Stimulated activated CD4-positive, alpha-beta T cell treated with anti-CD3 and anti-CD28 coated beads, Interleukin-12 subunit alpha, Interleukin-12 subunit beta, amount 100 ng/mL, for 48 hours (primary cell): ENCODE results near the gene CHST11.

Experiments used
- DNase-seq, 3 donors: peaks; one replicate each; pipeline ENCODE4 v3.0.0-alpha.2; 2020; ENCODE audit warnings: low read depth in 2 of 3, low spot score in 1 of 3

Gene CHST11

DNA sequence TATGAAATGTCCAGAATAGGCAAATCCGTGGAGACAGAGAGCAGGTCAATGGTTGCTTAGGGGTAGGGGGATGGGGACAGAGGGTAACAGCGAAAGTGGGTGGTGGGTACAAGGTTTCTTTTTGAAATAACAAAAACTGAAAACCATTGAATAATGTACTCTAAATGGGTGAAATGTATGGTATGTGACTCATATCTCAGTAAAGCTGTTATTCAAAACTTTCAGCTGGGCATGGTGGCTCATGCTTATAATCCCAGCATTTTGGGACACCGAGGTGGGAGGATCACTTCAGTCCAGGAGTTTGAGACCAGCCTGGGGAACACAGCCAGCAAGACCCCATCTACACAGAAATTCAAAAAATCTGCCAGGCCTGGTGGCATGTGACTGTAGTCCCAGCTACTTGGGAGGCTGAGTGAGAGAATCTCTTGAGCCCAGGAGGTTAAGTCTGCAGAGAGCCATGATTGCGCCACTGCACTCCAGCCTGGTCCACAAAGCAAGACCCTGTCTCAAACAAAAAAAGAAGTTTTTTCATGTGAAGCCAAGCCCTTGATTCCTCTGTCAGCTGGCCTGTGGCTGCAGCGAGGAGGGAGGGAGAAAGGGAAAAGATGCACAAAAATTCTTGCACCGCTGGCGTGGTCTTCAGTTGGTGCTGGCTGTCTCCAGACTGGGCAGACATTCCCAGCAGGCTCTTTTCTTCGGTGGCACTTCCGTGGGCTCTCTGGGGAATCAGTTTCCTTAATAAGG is 253.1 kb downstream of the CHST11 start:
- DNase-seq, result no peak

DNA sequence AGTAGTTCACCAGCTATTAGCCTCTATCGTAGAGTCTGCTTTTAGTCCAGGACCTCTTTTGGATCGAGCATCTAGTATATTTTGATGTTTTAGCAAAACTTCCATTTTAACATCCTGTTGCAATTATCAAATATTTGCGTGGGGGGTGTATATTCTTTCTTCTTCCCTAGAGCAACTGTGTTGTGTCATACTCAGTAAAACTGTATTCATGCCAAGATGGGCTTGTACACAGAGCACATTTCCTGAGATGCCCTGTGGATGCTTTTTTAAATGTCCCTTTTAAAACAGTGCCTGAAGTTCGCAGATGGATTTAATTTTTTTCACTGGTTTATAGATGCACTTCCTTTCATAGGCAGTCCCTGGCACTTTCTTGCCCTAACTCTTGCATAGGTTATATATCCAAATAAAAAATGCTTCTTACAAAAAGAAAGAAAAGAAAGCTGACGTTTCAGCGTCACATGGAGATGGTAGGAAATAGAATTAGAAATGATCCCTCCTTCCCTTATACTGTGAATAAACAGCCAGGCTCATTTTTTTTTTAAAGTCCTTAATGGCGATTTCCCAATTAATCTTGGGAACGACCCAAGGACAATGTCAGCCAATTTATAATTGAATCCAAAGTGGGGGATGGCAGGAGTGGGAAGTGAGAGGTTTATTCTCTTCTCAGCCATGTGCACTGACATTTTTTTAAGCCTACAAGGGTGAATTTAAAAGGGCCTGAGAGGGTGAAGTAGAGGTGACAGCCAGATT is 254.4 kb downstream of the CHST11 start:
- no peak for DNase-seq

- DNase-seq, result no peak
Observed at GRCh38 chr12:104712477-104712876, 255.7 kb downstream of the CHST11 start.

GRCh38 chr12:104712968-104713367 is 256.2 kb downstream of the CHST11 start:
- no peak for DNase-seq

DNA sequence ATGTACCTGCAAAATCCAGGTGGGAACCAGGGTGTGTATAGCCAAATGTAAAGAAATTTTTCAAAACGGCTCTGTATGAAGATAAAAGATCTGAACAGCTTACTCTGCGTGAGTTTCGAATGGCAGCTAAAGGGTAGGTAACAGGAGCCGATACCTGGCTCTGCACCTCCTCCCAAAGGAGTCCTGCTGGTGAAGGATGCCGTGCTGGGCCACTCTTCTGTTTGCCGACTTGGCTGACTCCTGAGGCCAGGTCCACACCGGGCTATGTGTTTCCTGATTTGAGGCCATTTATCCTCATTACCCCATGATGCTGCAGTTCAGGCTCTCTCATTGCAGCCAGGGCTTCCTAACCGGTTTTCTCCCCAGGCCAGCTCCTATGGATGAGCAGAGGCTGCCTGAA is 256.7 kb downstream of the CHST11 start:
- DNase-seq, result no peak

DNA sequence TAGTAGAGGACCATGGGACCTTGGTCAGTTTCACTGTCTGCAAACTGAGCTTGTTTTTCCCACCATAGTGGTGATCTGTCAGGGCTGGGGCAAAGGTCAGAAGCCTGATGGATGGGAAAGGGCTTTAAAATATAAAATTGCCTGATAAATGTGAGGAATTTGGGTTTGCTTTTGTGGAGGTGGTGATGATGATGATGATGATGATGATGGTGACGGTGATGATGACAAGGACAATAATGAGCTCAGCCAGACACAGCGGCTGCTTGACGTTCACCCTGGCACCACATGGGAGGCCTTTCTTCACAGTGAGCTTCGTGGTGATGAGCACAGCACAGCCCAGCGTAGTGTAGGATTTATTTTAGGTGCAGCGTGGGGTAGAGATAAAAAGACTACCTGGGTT is 257.6 kb downstream of the CHST11 start:
- no peak for DNase-seq

DNA sequence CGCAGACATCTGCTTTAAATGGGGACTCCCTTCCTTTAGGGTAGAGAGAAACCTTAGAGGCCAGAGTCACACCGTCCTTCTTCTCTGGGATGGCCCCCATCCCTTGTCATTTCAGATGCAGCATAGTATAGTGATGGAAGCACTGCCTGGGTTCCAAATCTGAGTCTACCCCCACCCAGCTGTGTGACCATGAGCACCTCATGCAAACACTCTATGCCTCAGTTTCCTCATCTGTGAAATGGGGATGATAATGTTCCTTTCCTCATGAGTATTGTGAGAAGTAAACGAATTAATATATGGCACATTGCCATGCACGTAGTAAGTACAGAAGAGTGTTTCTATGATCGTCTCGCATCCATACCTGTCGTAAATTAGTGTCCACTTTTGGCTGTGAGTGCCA is 259.4 kb downstream of the CHST11 start:
- no peak for DNase-seq

DNA sequence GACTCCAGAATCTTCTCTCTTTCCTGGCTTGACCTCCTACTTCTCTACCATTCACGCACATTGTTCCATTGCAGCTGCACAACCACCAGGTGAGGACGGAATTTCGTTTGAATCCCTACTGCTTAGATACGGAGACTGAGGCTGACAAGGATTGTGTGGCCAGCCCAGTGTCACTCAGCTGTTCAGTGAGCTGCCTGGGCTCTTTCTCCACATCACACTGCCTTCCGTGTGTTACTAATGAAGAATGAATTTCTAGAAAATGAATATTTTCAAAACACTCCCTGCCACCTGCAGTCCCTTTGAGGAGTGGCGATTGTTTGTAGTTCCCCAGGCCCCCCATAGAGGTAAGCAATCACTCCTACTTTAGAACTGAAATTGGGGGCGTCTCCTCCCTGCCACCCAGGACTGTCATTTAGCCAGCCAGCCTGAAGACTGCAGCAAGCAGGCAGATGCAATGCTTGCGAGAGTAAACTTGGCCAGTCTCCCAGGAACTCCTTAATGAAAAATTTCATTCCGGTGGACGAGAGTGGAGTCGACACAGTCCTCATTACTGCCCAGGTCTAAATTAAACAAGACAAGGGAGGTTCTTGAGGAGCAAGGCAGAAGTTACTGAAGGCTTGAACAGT is 261.7 kb downstream of the CHST11 start:
- DNase-seq, result no peak

GRCh38 chr12:104719700-104720338 is 263.1 kb downstream of the CHST11 start:
- DNase-seq, result no peak

GRCh38 chr12:104720339-104721038 is 263.7 kb downstream of the CHST11 start:
- peak in 2 of 3 donors; percentile 25 to 37 for DNase-seq

DNA sequence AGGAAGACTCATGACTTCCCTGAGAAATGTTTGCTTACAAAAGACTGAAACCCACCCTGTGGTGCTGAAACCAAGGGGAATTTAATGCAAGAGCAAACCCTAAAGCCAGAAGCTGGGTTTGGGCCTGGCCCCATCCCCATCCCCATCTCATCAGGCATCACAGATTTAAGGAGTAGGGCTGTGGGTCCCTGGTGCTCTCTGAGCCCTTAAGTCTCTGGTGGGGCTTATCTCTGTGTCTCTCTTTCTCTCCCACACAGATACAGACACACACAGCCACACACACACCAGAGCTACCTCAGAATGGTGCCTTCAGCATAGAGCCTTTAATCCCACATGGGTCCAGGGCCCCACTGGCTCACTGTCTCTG is 264.3 kb downstream of the CHST11 start:
- no peak for DNase-seq

DNA sequence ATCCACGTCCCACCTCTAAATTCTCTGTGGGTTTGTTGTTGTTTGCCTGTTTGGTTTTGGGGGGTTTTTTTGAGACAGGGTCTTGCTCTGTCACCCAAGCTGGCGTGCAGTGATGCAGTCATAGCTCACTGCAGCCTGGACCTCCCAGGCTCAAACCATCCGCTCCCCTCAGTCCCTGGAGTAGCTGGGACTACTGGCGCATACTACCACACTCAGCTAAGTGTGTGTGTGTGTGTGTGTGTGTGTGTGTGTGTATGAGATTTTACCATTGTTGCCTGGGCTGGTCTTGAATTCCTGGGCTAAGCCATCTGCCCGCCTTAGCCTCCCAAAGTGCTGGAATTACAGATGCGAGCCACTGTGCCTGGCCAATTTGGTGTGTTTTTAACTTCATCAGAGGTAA is 265.2 kb downstream of the CHST11 start:
- DNase-seq, result no peak

DNA sequence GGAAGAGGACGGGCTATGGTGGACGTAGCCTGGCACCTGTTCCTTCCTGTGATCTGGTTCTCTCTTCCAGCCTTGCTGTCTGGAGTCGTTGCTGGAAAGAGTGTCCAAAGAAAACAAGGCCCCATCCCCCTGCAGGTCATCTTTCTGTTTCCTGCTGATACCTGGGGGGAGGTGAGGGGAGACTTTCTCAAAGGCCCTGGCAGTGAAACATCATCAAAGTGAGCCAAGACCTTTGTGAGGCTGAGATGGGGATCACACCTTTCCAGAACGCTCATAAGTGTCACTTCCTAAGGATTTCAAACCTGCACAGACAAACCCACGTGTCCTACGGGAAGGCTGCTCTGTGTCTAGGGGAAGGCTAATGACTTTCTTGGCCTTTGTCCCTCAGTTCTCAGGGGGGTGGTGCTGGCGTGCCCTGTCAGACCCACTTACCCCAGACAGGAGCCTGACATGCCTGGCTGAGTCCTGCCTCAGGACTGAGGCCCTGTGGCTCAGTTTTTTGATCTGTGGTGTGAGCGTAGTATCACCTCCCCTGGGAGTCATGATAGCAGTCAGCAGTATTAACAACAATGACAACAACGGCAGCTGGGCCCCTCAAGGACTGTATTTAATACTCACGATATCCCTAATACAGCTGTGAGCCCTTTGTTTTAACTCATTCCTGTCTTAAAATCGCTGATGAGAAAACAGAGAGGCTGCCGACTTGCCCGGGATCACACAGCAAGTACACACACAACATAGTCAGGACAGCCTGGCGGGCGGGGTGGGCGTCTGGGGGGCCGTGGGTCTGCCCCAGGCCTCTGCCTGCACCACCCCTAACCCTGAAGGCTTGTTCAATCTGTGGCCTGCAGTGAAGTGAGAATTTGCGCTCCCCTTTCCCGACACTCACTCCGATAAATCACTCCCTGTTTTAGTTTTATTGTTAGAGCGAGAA is 266.1 kb downstream of the CHST11 start:
- no peak for DNase-seq

DNA sequence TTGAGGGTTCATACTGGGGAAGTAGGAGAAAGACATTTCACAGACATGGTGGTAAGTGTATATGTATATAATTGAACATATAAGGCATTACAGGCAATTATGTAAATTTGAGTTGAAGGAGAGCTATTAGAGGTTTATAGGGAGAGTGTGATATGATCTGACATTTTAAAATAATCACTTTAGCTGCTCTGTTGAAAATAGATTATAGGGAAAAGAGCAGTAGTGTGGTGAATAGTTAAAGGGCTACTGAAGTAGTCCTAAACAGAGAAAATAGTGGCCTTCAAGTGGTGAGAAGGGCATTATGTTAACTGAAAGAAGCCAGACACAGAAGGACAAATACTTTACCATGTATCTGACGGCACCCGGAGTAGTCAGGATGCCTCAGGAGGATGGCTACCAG is 267.1 kb downstream of the CHST11 start:
- DNase-seq, result no peak

- no peak for DNase-seq
Observed at GRCh38 chr12:104724992-104725585, 268.3 kb downstream of the CHST11 start.

- no peak for DNase-seq
Observed at GRCh38 chr12:104725610-104726009, 268.9 kb downstream of the CHST11 start.

GRCh38 chr12:104727726-104728465 is 271.1 kb downstream of the CHST11 start:
- no peak for DNase-seq

DNA sequence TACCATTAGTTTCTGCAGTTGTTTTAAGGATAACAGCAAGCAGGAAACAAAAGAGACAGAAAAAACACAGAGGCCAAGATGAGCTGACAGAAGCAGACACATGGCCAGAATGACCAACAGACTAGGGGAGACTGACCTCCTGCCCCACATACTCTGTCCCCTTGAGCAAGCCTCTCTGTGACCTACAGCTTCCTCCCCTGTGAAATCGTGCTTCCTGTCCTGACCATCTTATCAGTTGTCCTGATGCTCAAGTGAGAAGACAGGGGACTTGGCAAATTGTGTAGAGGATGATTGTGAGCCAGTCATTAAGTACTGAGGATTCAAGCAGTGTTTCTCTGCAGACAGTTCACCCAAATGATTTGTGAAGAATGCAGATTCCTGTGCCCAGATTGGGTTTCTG is 272.3 kb downstream of the CHST11 start:
- no peak for DNase-seq
